Measurements from ENCODE around the gene OSBPL3.

The OSBPL3 gene

DNA sequence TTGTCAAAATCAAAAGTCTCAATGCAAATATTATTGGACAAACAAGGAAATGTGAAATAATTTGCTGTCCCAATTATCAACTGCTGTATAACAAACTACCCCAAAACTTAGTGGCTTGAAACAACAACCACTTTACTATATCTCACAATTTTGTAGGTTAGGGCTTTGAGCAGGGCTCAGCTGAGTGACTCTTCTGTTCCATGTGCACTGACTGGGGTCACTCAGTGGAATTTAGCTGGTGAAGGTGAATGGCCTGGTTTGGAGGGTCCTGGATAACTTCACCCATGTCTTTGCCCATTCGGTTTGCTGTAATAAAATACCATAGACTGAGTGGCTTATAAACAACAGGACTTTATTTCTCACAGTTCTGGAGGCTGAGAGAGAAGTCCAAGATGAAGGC is 219.0 kb downstream of the OSBPL3 start:
- ChIA-PET POLR2A (ENCODE audit: low non-redundant PET) (no interaction called here), CTCF (interaction anchor here (0.6 to 1.3 kb wide), 2 partner anchors 18 to 52 kb away, joined by 4 to 5 read pairs; no protein-coding TSS in a partner anchor)
- DNase-seq (ENCODE audit: low spot score) = no peak
- no peak overlapping the region for H3K27ac ChIP-seq
- TF ChIP-seq, protein P1, sequence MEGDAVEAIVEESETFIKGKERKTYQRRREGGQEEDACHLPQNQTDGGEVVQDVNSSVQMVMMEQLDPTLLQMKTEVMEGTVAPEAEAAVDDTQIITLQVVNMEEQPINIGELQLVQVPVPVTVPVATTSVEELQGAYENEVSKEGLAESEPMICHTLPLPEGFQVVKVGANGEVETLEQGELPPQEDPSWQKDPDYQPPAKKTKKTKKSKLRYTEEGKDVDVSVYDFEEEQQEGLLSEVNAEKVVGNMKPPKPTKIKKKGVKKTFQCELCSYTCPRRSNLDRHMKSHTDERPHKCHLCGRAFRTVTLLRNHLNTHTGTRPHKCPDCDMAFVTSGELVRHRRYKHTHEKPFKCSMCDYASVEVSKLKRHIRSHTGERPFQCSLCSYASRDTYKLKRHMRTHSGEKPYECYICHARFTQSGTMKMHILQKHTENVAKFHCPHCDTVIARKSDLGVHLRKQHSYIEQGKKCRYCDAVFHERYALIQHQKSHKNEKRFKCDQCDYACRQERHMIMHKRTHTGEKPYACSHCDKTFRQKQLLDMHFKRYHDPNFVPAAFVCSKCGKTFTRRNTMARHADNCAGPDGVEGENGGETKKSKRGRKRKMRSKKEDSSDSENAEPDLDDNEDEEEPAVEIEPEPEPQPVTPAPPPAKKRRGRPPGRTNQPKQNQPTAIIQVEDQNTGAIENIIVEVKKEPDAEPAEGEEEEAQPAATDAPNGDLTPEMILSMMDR (conservative IDR thresholded peaks at IDR 0.05; ENCODE audit: low read depth) = no peak

DNA sequence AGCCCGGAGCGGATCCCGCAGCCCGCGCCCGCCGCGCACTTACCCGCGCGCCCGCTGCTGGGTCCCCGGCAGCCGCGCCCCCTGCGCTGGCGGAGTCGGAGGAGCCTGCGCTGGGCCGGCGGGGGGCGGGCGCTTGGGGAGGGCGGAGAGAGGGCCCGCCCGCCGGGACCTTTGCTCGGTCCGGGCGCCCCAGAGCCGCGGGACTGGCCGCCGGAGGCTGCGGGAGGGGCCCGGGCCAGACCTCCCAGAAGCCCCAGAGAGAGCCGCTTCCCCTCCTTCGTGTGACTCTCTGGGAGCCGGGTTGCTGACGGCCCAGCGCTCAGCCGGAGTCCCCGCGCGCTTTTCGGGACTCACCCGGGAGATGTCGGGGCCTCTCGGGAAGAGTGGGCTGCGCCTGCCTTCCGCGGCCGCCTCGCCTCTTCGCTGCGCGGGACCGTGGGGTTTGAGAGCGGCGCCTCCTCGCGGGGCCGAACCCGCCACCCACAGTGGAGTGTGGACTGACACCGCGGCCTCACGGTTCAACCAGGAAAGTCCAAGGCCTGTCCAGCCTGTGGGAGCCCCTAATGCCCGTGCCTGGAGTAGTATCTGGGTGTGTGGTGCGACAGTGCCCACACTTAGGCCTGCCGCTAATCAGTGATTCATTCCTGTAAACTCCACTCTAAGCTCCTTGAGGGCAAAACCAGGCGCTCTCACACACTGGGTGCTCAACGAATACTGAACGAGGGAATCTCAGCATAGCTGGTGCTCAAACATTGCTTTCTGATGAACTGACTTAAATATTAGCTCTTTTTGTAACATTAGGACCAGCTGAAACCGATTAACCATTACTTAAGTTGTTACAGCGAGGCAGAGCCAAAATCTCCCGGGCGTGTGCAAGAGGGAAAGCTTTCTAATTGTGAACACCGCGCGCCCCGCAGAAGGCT is 222.4 kb downstream of the OSBPL3 start, which contains the start of gene GSDME:
TSS of gene GSDME (minus strand) at position 112 of the 923 bp plus-strand sequence. CDS start 7,690 bp downstream, outside the sequence.
- POLR2A ChIA-PET (ENCODE audit: low non-redundant PET) = no interaction called here
- CTCF ChIA-PET = interaction anchor here (0.7 to 1.2 kb wide), 3 partner anchors 222 to 337 kb away, joined by 3 to 5 read pairs (median 3); partner anchors contain the start of gene OSBPL3
- peak; percentile 74 for DNase-seq (ENCODE audit: low spot score)
- TF ChIP-seq, protein P1 (conservative IDR thresholded peaks at IDR 0.05; ENCODE audit: low read depth) = 0 out of 2 replicates have a peak, but pooled peaks have one; percentile 6
- H3K27ac ChIP-seq = peak within 1 kb of the TSS; percentile 97

- POLR2A ChIA-PET (ENCODE audit: low non-redundant PET) = no interaction called here
- peak overlapping the region; percentile 97 for H3K27ac ChIP-seq
- DNase-seq (ENCODE audit: low spot score) = peak; percentile 76
- CTCF ChIA-PET = interaction anchor here (0.5 to 1.7 kb wide), 5 partner anchors 14 to 1350 kb away, joined by 3 to 7 read pairs (median 3); no protein-coding TSS in a partner anchor
- TF ChIP-seq, protein P1 (conservative IDR thresholded peaks at IDR 0.05; ENCODE audit: low read depth) = no peak
Observed at GRCh38 chr7:24756545-24757352, 223.2 kb downstream of the OSBPL3 start.

GRCh38 chr7:24755541-24756407 is 224.2 kb downstream of the OSBPL3 start:
- TF ChIP-seq, protein P1 (conservative IDR thresholded peaks at IDR 0.05; ENCODE audit: low read depth) = no peak
- POLR2A ChIA-PET (ENCODE audit: low non-redundant PET) = interaction anchor here (0.8 to 0.9 kb wide), 2 partner anchors 13 to 14 kb away, joined by 3 to 4 read pairs; no protein-coding TSS in a partner anchor
- CTCF ChIA-PET = interaction anchor here (0.6 to 1.7 kb wide), 4 partner anchors 13 to 338 kb away, joined by 3 to 7 read pairs (median 3); no protein-coding TSS in a partner anchor
- DNase-seq (ENCODE audit: low spot score) = peak; percentile 95
- peak overlapping the region; percentile 97 for H3K27ac ChIP-seq

DNA sequence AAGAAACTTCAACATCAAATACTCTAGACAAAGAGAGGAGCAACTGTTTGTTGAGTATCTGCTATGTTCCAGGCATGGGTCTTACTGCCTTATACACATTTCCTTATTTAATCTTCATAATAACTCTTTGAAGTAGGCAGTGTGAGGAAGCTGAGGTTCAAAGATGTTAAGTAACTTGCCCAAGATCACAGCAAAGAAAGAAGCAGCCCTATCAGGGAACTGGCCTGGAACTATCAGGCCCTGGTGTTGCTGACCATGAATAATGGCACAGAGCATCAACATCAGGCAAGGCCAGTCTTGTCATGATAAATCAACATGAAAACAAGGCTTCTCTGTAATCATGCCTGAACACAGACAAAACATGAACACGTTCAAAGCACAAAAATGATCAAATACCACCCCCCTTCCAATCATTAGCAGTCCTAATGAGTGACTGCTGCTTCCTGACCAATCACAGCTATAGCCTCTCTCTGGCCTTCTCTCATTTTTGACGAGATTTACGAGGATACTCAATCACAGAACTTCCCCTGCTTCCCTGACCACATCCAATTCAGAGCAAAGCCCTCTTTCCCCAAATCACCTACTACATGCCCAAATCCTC is 225.0 kb downstream of the OSBPL3 start:
- ChIA-PET POLR2A (ENCODE audit: low non-redundant PET) (interaction anchor here (0.8 to 0.9 kb wide), 2 partner anchors 12 to 14 kb away, joined by 3 to 4 read pairs; no protein-coding TSS in a partner anchor), CTCF (interaction anchor here (0.6 kb wide), 1 partner anchor 1150 kb away, joined by 4 read pairs; no protein-coding TSS in a partner anchor)
- peak overlapping the region; percentile 97 for H3K27ac ChIP-seq

More for the DNA sequence above, 225.0 kb downstream of the OSBPL3 start:
- peak; percentile 37 for DNase-seq (ENCODE audit: low spot score)
- TF ChIP-seq, protein P1 (conservative IDR thresholded peaks at IDR 0.05; ENCODE audit: low read depth) = no peak

Measured in RWPE1 (cell line).